Measurements from ENCODE around the gene DLD. TPM values are rescaled to one million over a fixed set of nuclear protein-coding genes. Genes with fewer than 3 reads are reported as not detected.
"Not testable (repeated sequence)": the region's sequence is repeated elsewhere in the genome, so short reads cannot be mapped to it uniquely, and the experiment has no call there.

The DLD gene
- polyA plus RNA-seq, 1 donor (not counting 4 experiments of a cell fraction or from before 2014, with no cell fraction given), result 153 TPM

- no peak overlapping the region for H3K4me2 ChIP-seq (ENCODE audit: control insufficient read depth, extremely low read depth, insufficient read depth, low read depth, low read length)
- TF ChIP-seq EZH2 (IDR thresholded peaks at IDR 0.05; ENCODE audit: low read length), result no peak
- no peak for TF ChIP-seq CTCF (optimal IDR thresholded peaks at IDR 0.05 in 1 of 3, IDR thresholded peaks at IDR 0.05 in 1 of 3, conservative IDR thresholded peaks at IDR 0.05 in 1 of 3; ENCODE audit: extremely low read depth in 1 of 3, insufficient read depth in 2 of 3, low read length in 3 of 3)
- H3K4me1 ChIP-seq (ENCODE audit: control insufficient read depth, extremely low read depth, insufficient read depth, low read length), result peaks cover 7% of the 10 kb centered on the region
- H3K9ac ChIP-seq (ENCODE audit: control insufficient read depth, extremely low read depth, insufficient read depth, low read length), result no peak overlapping the region
- no peak for FAIRE-seq
- dilution Hi-C loops (cut with MboI; ENCODE audit: extremely low pct_ligation_motif_present, low sequenced_read_pairs), result no loop called here
- H3K36me3 ChIP-seq (ENCODE audit: control insufficient read depth in 2 of 2, extremely low read depth in 1 of 2, insufficient read depth in 2 of 2, low read length in 2 of 2), result no peaks in the 10 kb centered on the region
- H3K27me3 ChIP-seq (ENCODE audit: control insufficient read depth, extremely low read depth, insufficient read depth, low read length), result no peaks in the 10 kb centered on the region
- no peak for DNase-seq (ENCODE audit: low read depth, low spot score)
- no peaks in the 10 kb centered on the region for H3K9me1 ChIP-seq (ENCODE audit: control insufficient read depth, extremely low read depth, insufficient read depth, low read length)
- H3K79me2 ChIP-seq (ENCODE audit: control insufficient read depth, insufficient read depth, low read length), result no peaks in the 10 kb centered on the region
- H4K20me1 ChIP-seq (ENCODE audit: control insufficient read depth, extremely low read depth, insufficient read depth, low read length), result no peaks in the 10 kb centered on the region
- no peak overlapping the region for H3K4me3 ChIP-seq (ENCODE audit: control insufficient read depth in 2 of 3, extremely low read depth in 1 of 3, insufficient read depth in 2 of 3, low read depth in 1 of 3, low read length in 3 of 3)
- H2AFZ ChIP-seq (ENCODE audit: control insufficient read depth, low read length), result no peak overlapping the region
- H3K9me3 ChIP-seq (ENCODE audit: control insufficient read depth, low read depth, low read length), result no peaks in the 10 kb centered on the region
- H3K27ac ChIP-seq (ENCODE audit: control insufficient read depth, insufficient read depth, low read length), result no peak overlapping the region
Measured at GRCh38 chr7:107882766-107883165, 8.2 kb upstream of the DLD start.

GRCh38 chr7:107884066-107884818, 6.7 kb upstream of the DLD start:
- no peak overlapping the region for H3K4me3 ChIP-seq (ENCODE audit: control insufficient read depth in 2 of 3, extremely low read depth in 1 of 3, insufficient read depth in 2 of 3, low read depth in 1 of 3, low read length in 3 of 3)
- FAIRE-seq, result no peak
- no peak for DNase-seq (ENCODE audit: low read depth, low spot score)
- H3K27me3 ChIP-seq (ENCODE audit: control insufficient read depth, extremely low read depth, insufficient read depth, low read length), result no peaks in the 10 kb centered on the region
- H3K27ac ChIP-seq (ENCODE audit: control insufficient read depth, insufficient read depth, low read length), result no peak overlapping the region
- H3K9me3 ChIP-seq (ENCODE audit: control insufficient read depth, low read depth, low read length), result no peaks in the 10 kb centered on the region
- H3K9me1 ChIP-seq (ENCODE audit: control insufficient read depth, extremely low read depth, insufficient read depth, low read length), result no peaks in the 10 kb centered on the region
- peaks cover 5% of the 10 kb centered on the region for H3K4me1 ChIP-seq (ENCODE audit: control insufficient read depth, extremely low read depth, insufficient read depth, low read length)
- no peak overlapping the region for H3K4me2 ChIP-seq (ENCODE audit: control insufficient read depth, extremely low read depth, insufficient read depth, low read depth, low read length)
- no peaks in the 10 kb centered on the region for H3K79me2 ChIP-seq (ENCODE audit: control insufficient read depth, insufficient read depth, low read length)
- H4K20me1 ChIP-seq (ENCODE audit: control insufficient read depth, extremely low read depth, insufficient read depth, low read length), result no peaks in the 10 kb centered on the region
- peak overlapping the region; percentile 35 for H2AFZ ChIP-seq (ENCODE audit: control insufficient read depth, low read length)
- TF ChIP-seq CTCF (optimal IDR thresholded peaks at IDR 0.05 in 1 of 3, IDR thresholded peaks at IDR 0.05 in 1 of 3, conservative IDR thresholded peaks at IDR 0.05 in 1 of 3; ENCODE audit: extremely low read depth in 1 of 3, insufficient read depth in 2 of 3, low read length in 3 of 3), result no peak
- no peak for TF ChIP-seq EZH2 (IDR thresholded peaks at IDR 0.05; ENCODE audit: low read length)
- dilution Hi-C loops (cut with MboI; ENCODE audit: extremely low pct_ligation_motif_present, low sequenced_read_pairs), result no loop called here
- H3K9ac ChIP-seq (ENCODE audit: control insufficient read depth, extremely low read depth, insufficient read depth, low read length), result no peak overlapping the region
- H3K36me3 ChIP-seq (ENCODE audit: control insufficient read depth in 2 of 2, extremely low read depth in 1 of 2, insufficient read depth in 2 of 2, low read length in 2 of 2), result no peaks in the 10 kb centered on the region

GRCh38 chr7:107887827-107888226, 3.2 kb upstream of the DLD start:
- H2AFZ ChIP-seq (ENCODE audit: control insufficient read depth, low read length); H3K4me3 ChIP-seq (ENCODE audit: control insufficient read depth in 2 of 3, extremely low read depth in 1 of 3, insufficient read depth in 2 of 3, low read depth in 1 of 3, low read length in 3 of 3); H3K27me3 ChIP-seq (ENCODE audit: control insufficient read depth, extremely low read depth, insufficient read depth, low read length); H3K9me1 ChIP-seq (ENCODE audit: control insufficient read depth, extremely low read depth, insufficient read depth, low read length); H3K4me2 ChIP-seq (ENCODE audit: control insufficient read depth, extremely low read depth, insufficient read depth, low read depth, low read length); dilution Hi-C loops (cut with MboI; ENCODE audit: extremely low pct_ligation_motif_present, low sequenced_read_pairs); H3K9me3 ChIP-seq (ENCODE audit: control insufficient read depth, low read depth, low read length); H3K9ac ChIP-seq (ENCODE audit: control insufficient read depth, extremely low read depth, insufficient read depth, low read length); H3K27ac ChIP-seq (ENCODE audit: control insufficient read depth, insufficient read depth, low read length); FAIRE-seq; H3K36me3 ChIP-seq (ENCODE audit: control insufficient read depth in 2 of 2, extremely low read depth in 1 of 2, insufficient read depth in 2 of 2, low read length in 2 of 2); H4K20me1 ChIP-seq (ENCODE audit: control insufficient read depth, extremely low read depth, insufficient read depth, low read length); DNase-seq (ENCODE audit: low read depth, low spot score): not testable (repeated sequence)
- Histone ChIP-seq H3K4me1 (ENCODE audit: control insufficient read depth, extremely low read depth, insufficient read depth, low read length) (peaks cover 15% of the 10 kb centered on the region), H3K79me2 (ENCODE audit: control insufficient read depth, insufficient read depth, low read length) (peaks cover 16% of the 10 kb centered on the region)
